ENCODE measurements around the gene PCDHGA7.
"Not testable (repeated sequence)": the region's sequence is repeated elsewhere in the genome, so short reads cannot be mapped to it uniquely, and the experiment has no call there.

PCDHGA7 gene

GRCh38 chr5:141430332-141431113 is 48.0 kb downstream of the PCDHGA7 start, which contains the start of gene PCDHGA12:
Gene PCDHGA12 (plus strand): TSS chr5:141430507. CDS start chr5:141430760, 253 bp downstream.
- DNase-seq (ENCODE audit: low read depth in 3 of 3): no peak

DNA sequence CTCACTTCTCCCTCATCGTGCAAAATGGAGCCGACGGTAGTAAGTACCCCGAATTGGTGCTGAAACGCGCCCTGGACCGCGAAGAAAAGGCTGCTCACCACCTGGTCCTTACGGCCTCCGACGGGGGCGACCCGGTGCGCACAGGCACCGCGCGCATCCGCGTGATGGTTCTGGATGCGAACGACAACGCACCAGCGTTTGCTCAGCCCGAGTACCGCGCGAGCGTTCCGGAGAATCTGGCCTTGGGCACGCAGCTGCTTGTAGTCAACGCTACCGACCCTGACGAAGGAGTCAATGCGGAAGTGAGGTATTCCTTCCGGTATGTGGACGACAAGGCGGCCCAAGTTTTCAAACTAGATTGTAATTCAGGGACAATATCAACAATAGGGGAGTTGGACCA is 48.7 kb downstream of the PCDHGA7 start:
- no peak for DNase-seq (ENCODE audit: low read depth in 3 of 3)

DNA sequence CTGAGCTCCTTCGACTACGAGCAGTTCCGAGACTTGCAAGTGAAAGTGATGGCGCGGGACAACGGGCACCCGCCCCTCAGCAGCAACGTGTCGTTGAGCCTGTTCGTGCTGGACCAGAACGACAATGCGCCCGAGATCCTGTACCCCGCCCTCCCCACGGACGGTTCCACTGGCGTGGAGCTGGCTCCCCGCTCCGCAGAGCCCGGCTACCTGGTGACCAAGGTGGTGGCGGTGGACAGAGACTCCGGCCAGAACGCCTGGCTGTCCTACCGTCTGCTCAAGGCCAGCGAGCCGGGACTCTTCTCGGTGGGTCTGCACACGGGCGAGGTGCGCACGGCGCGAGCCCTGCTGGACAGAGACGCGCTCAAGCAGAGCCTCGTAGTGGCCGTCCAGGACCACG is 49.8 kb downstream of the PCDHGA7 start:
- DNase-seq (ENCODE audit: low read depth in 3 of 3): not testable (repeated sequence)

DNA sequence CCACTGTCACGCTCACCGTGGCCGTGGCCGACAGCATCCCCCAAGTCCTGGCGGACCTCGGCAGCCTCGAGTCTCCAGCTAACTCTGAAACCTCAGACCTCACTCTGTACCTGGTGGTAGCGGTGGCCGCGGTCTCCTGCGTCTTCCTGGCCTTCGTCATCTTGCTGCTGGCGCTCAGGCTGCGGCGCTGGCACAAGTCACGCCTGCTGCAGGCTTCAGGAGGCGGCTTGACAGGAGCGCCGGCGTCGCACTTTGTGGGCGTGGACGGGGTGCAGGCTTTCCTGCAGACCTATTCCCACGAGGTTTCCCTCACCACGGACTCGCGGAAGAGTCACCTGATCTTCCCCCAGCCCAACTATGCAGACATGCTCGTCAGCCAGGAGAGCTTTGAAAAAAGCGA is 50.2 kb downstream of the PCDHGA7 start:
- not testable (repeated sequence) for DNase-seq (ENCODE audit: low read depth in 3 of 3)

DNA sequence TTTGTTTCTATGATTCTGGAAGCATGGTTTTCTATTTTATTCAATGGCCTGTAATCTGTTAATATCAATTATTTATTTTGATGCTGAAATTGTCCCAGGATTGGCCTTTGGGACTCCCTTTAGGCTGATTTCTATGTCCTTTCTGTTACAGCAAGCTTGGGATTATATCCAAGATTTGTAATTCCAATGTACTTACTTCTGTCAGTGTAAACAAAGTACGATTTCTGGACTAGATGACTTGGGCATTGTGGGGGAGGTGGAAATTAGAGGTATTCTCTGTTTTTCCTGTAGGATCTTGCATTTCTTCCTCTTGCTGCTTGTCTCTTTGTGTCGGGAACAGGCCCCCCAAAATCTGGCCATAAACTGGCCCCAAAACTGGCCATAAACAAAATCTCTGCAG is 51.5 kb downstream of the PCDHGA7 start:
- DNase-seq (ENCODE audit: low read depth in 3 of 3): no peak
